Measurements from ENCODE around the gene RAPGEF4.

Gene RAPGEF4

DNA sequence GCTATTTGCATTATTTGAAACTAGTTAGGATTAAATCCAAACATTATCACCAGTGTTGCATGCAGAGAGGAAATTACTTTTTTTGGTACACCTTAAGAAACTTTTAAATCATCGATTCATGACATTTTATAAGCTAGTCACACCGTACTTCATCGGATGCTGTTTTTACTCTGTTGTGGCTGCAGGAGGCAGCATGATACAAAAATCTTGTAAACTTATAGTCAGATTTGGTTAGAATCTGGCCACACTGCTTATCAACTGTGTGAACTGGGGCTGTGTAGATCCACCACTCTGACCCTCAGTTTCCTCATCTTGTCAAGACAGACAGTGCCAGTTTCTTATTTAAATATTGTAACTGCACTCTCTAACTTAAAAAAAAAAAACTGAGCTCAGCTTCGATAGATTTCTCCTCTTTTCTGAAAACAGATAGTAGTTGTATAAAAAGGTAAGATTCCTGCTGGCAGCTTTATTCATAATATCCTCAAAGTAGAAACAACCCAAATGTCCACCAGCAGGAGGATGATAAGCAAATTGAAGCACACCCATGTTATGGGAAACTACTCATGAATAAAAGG, 77.8 kb downstream of the RAPGEF4 start:
- peak; percentile 30 for TF ChIP-seq CTCF (IDR thresholded peaks at IDR 0.05; ENCODE audit: borderline replicate concordance, extremely low read depth, low read length, poor library complexity, severe bottlenecking)
- TF ChIP-seq EZH2 (IDR thresholded peaks at IDR 0.05; ENCODE audit: borderline replicate concordance, low read depth, low read length, severe bottlenecking): no peak
- no peak overlapping the region for H3K4me3 ChIP-seq (ENCODE audit: low read depth in 1 of 2, low read length in 2 of 2)
- no peaks in the 10 kb centered on the region for H3K79me2 ChIP-seq (ENCODE audit: insufficient read depth, low read length)
- ATAC-seq (ENCODE audit: insufficient read depth, low read depth): no peak
- H3K27ac ChIP-seq (ENCODE audit: low read length): no peak overlapping the region
- no peaks in the 10 kb centered on the region for H4K20me1 ChIP-seq (ENCODE audit: insufficient read depth, low read length)
- no peak overlapping the region for H2AFZ ChIP-seq (ENCODE audit: low read depth, low read length)
- DNase-seq: no peak
- no peaks in the 10 kb centered on the region for H3K36me3 ChIP-seq (ENCODE audit: insufficient read depth, low read length)
- H3K27me3 ChIP-seq (ENCODE audit: insufficient read depth, low read length, poor library complexity): peaks cover 4% of the 10 kb centered on the region
- H3K9ac ChIP-seq (ENCODE audit: low read depth, low read length): no peak overlapping the region
- H3K4me1 ChIP-seq (ENCODE audit: insufficient read depth, low read length): no peaks in the 10 kb centered on the region
- H3K9me3 ChIP-seq (ENCODE audit: insufficient read depth, low read length, severe bottlenecking): no peaks in the 10 kb centered on the region
- no peak overlapping the region for H3K4me2 ChIP-seq (ENCODE audit: insufficient read depth, low read length)

GRCh38 chr2:172817411-172817810, 81.8 kb downstream of the RAPGEF4 start:
- TF ChIP-seq CTCF (IDR thresholded peaks at IDR 0.05; ENCODE audit: borderline replicate concordance, extremely low read depth, low read length, poor library complexity, severe bottlenecking) (no peak), EZH2 (IDR thresholded peaks at IDR 0.05; ENCODE audit: borderline replicate concordance, low read depth, low read length, severe bottlenecking) (no peak)
- no peak overlapping the region for H3K4me3 ChIP-seq (ENCODE audit: low read depth in 1 of 2, low read length in 2 of 2)

DNA sequence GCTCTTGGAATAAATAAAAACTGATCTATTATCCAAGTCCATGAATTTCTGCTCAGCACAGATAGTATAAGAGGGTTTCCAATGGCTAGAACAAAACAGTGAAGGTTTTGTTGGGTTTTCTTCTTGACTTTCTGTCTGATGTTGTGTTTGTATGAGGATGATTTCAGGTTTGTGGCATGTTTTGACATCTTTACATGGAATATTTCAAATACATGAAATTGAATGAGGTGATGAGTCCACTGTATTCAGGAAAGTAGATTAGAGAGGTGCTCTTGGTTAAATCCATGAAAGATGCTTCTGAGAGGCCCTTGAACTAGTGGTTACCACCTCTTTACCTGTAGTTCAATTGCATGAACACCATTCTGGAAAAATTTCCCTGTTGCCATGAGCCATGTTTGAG, 84.3 kb downstream of the RAPGEF4 start:
- DNase-seq: no peak

More at GRCh38 chr2:172817411-172817810, 81.8 kb downstream of the RAPGEF4 start:
- Histone ChIP-seq H4K20me1 (ENCODE audit: insufficient read depth, low read length) (no peaks in the 10 kb centered on the region), H3K79me2 (ENCODE audit: insufficient read depth, low read length) (no peaks in the 10 kb centered on the region), H3K27ac (ENCODE audit: low read length) (no peak overlapping the region), H3K4me2 (ENCODE audit: insufficient read depth, low read length) (no peak overlapping the region), H3K9me3 (ENCODE audit: insufficient read depth, low read length, severe bottlenecking) (no peaks in the 10 kb centered on the region), H3K27me3 (ENCODE audit: insufficient read depth, low read length, poor library complexity) (peaks cover 2% of the 10 kb centered on the region), H3K4me1 (ENCODE audit: insufficient read depth, low read length) (no peaks in the 10 kb centered on the region), H3K9ac (ENCODE audit: low read depth, low read length) (no peak overlapping the region), H3K36me3 (ENCODE audit: insufficient read depth, low read length) (no peaks in the 10 kb centered on the region), H2AFZ (ENCODE audit: low read depth, low read length) (no peak overlapping the region)
- DNase-seq (no peak), ATAC-seq (ENCODE audit: insufficient read depth, low read depth) (no peak)

More for the DNA sequence above, 84.3 kb downstream of the RAPGEF4 start:
- Histone ChIP-seq H3K4me3 (ENCODE audit: low read depth in 1 of 2, low read length in 2 of 2) (no peak overlapping the region), H3K79me2 (ENCODE audit: insufficient read depth, low read length) (no peaks in the 10 kb centered on the region), H3K36me3 (ENCODE audit: insufficient read depth, low read length) (no peaks in the 10 kb centered on the region), H2AFZ (ENCODE audit: low read depth, low read length) (no peak overlapping the region), H3K27me3 (ENCODE audit: insufficient read depth, low read length, poor library complexity) (peaks cover 6% of the 10 kb centered on the region), H3K27ac (ENCODE audit: low read length) (no peak overlapping the region), H3K4me2 (ENCODE audit: insufficient read depth, low read length) (no peak overlapping the region), H4K20me1 (ENCODE audit: insufficient read depth, low read length) (no peaks in the 10 kb centered on the region), H3K9me3 (ENCODE audit: insufficient read depth, low read length, severe bottlenecking) (no peaks in the 10 kb centered on the region), H3K9ac (ENCODE audit: low read depth, low read length) (no peak overlapping the region), H3K4me1 (ENCODE audit: insufficient read depth, low read length) (no peaks in the 10 kb centered on the region)
- no peak for ATAC-seq (ENCODE audit: insufficient read depth, low read depth)
- TF ChIP-seq CTCF (IDR thresholded peaks at IDR 0.05; ENCODE audit: borderline replicate concordance, extremely low read depth, low read length, poor library complexity, severe bottlenecking): no peak
- no peak for TF ChIP-seq EZH2 (IDR thresholded peaks at IDR 0.05; ENCODE audit: borderline replicate concordance, low read depth, low read length, severe bottlenecking)

Measured in DND-41 (cell line).